Esophagus mucosa (tissue), 1 donor: ENCODE results near the gene EPS8L2. TPM values are rescaled to one million over a fixed set of nuclear protein-coding genes. Genes with fewer than 3 reads are reported as not detected.

ENCODE experiments used
- ATAC-seq: fragments of 200-7000 bp; cut with Tn5 transposase; one replicate; pipeline ENCODE4 v1.9.1; 2020
- total RNA-seq: library from RNA; stranded (reverse); gene quantifications from one replicate; pipeline ENCODE4 v1.2.4, GENCODE V29; 2023
- donor health status: DM: yes; HTN: yes; CAD: no.

The EPS8L2 gene
- total RNA-seq, 1 donor from 2014 or later, result 259 TPM

DNA sequence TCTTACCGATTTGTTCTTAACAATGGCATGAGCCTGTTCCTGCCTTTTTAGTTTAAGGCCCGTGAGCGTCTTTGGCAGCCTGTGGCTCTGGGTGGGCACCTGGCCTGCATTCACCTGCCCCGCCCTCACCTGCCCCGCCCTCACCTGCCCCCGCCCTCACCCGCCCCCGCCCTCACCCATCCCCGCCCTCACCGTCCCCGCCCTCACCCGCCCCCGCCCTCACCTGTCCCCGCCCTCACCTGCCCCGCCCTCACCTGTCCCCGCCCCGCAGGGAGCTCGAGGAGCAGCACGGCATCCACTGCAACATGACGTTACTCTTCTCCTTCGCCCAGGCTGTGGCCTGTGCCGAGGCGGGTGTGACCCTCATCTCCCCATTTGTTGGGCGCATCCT, 57.0 kb downstream of the EPS8L2 start:
- peak; percentile 73 for ATAC-seq

- peak; percentile 17 for ATAC-seq
Measured at GRCh38 chr11:763549-764321, 57.7 kb downstream of the EPS8L2 start.

GRCh38 chr11:764322-765024, 58.4 kb downstream of the EPS8L2 start:
- ATAC-seq, result no peak

DNA sequence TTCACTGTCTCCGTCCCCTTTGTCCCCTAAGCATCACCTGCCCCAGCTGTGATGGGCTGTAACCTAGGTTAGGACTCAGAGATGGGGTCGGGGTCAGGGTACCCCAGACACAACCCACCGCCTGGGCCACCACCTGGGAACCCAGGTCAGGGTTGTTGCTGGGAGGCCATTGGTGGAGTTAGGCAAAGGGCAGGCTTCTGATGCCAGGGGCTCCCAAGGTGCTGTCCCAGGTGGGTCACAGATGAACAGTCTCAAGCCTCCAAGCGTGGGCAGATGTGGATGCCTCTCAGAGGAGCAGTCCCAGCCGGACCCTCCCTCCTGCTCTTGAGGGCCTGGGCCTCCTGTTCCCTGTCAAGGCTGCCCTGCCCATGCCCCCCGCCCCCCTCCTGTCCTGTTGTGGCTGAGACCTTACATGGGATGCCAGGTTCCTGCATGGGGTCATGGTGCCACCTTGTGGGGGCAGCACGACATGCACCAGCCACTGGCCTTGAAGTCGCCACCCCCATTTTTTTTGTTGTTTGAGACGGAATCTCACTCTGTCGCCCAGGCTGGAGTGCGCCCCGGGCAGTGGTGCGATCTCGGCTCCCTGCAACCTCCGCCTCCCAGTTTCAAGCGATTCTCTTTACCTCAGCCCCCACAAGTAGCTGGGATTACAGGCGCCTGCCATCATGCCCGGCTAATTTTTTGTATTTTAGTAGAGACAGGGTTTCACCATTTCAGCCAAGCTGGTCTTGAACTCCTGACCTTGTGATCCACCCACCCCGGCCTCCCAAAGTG, 59.2 kb downstream of the EPS8L2 start:
- ATAC-seq, result no peak

DNA sequence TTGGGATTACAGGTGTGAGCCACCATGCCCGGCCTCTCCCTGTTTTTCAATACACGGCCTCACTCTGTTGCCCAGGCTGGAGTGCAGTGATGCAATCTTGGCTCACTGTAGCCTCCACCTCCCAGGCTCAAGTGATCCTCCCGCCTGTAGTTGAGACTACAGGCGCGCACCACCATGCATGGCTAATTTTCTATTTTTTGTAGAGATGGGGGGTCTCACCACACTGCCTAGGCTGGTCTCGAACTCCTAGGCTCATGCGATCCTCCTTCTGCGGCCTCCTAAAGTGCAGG, 59.7 kb downstream of the EPS8L2 start:
- ATAC-seq, result no peak

- ATAC-seq, result no peak
Measured at GRCh38 chr11:766106-766935, 60.3 kb downstream of the EPS8L2 start.

- ATAC-seq, result no peak
Measured at GRCh38 chr11:766936-767210, 60.8 kb downstream of the EPS8L2 start.

DNA sequence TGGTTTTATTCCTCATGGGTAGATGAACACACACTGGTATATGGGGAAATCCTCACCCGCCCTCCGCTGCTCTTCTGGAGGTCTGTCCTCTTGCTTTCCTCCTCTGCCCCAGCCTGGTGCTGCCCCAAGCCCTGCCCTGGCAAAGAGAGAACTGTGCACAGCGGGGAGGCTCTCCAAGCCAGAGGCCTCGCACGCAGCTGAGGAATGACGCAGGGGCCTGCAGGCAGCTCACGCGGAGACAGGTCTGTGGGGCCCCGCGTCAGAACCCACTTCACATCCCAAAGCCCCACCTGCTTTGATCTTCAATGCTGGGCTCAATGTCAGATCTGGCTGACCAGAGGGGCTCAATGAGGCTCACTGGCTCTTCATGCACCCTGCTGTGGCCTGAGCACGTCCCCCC, 61.2 kb downstream of the EPS8L2 start:
- ATAC-seq, result no peak

- ATAC-seq, result no peak
Measured at GRCh38 chr11:769887-770641, 64.0 kb downstream of the EPS8L2 start.

DNA sequence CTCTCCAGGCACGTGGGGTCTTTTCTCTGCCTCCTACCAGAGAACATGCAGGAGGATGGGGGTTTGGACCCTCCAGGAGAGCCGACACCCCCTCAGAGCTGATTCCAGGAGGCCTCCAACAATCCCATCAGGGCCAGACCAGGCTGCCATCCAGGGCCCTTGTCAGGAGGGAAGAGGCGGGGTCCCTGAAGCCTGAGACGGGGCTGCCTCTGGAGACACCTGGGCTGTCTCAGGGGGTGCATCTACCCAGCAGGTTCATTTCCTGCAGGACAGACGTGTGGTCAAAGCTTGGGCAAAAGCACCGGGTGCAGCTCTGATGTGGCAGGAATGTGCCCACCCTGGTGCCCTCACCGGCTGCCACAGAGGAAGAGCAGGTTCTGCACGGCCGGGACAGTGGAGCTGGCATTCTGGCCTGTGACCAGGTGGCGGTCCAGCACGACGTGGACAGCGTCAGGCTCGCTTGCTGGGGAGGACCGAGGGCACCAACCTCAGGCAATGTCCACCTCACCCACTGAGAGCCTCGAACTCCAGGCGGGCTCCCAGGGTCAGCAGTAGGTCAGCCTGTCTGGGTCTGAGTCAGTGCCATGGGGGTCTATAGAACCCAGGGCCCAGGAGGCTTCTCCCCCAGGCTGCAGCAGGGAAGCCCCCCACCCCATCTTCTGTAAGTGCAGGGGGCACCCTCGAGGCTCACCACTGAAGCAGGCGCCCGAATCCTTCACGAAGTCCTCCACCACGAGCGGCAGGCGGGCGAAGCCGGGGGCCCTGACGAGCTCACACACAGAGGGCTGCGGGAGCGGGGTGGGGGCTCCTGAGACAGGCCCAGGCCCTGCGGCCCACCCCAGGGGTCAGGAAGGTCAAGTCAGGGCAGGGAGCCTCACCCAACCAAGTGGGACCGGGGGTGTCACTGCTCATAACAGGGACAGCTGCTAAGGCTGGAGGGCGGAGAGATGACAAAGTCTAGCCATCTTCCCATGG, 64.9 kb downstream of the EPS8L2 start:
- ATAC-seq, result no peak

DNA sequence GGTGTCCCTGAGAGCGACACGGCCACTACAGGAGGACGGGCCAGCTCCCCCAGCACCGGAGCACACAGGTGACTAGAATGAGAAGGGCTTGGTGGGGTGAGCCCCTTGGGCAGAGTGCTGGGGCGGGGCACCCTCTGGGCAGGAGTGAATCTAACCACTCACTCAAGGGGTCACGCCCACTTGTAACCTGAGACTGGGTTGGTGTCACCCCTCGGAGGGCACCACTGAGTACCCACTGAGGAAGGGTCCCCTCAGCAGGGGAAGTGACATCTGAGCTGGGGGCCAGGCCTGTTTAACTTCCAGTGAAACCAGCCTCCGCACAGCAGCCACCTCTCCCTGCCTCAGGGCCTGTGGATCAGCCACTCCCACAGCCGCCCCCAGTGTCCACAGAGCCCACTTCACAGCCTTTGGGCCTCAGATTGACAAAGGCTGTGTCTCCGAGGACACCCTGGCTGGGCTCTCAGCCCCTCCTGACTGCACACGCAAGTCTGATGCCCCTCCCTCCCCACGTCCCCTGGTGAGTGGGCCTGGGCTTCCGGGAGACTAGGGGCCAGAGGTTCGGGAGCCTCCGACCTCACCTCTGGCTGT, 65.7 kb downstream of the EPS8L2 start:
- ATAC-seq, result no peak

GRCh38 chr11:772429-773390, 66.7 kb downstream of the EPS8L2 start:
- ATAC-seq, result no peak

DNA sequence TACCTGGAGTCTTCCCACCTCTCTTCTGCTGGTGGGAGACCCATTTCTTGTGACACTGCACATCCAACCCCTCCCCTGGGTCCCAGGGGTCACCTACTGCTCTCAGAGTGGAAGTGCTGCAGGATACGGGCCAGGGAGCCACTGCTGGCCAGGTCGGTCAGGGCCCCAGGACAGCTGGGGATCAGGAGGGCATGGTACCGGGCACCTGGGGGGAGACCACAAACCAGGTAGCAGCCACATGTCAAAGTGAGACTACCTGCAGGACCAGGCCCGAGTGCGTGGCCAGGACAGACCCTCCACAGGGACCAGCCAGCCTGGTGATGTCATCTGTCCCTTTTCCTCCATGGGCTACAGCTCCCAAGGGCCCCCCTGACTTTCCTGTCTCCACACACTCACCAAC, 67.4 kb downstream of the EPS8L2 start:
- ATAC-seq, result no peak

GRCh38 chr11:773830-774229, 67.8 kb downstream of the EPS8L2 start:
- no peak for ATAC-seq

DNA sequence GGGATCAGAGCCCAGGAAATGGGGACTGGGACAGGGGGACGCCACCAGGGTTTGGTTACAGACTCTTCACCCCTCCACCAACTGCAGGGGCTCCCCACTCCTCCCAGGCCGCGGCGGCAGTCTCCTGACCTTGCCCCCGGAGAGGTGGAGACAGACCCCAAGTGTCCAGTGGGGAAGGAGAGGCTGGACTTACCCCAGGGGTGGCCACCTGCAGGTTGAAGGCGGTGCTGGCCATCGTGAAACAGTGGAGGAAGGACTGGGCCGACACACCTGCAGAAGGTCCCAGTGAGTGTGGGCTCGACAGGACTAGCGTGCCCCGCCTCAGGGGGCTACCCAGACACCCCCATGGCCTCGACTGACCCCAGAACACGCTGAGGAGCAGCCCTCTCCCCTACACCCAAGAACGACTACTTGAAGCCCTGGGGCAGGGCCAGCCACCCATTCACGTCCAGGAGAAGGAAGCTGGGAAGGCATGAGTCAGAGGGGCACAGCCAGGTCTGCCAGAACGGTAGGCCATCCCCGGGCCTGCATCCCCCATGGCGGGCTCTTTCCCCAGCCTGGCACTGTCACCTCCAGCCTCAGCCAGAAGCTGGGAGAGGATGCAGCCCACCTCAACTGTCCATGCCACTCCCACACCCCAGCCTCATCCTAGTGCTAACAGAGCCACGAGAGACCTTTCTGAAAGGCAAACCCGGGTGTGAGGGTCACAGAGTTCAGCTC, 69.0 kb downstream of the EPS8L2 start:
- peak; percentile 44 for ATAC-seq

DNA sequence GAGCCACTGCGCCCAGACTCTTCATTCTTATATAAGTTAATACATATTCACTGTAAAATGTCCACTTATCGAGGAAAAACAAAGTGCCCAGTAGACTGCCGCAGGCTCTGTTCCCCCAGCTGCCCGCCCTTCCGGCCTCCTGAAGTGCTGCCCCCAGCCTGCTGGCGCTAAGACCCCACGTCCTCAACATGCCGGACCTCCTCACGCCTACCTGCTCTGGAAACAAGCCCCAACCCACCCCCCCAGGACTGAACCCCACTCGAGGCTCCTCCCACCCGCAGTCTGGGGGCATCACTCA, 70.2 kb downstream of the EPS8L2 start:
- no peak for ATAC-seq

GRCh38 chr11:776561-777287, 70.7 kb downstream of the EPS8L2 start:
- peak; percentile 11 for ATAC-seq
